SK-N-SH (cell line): ENCODE measurements around the gene MAP3K13. TPM values are rescaled to one million over a fixed set of nuclear protein-coding genes. Genes with fewer than 3 reads are reported as not detected.
A peak's percentile ranks its signal among the peaks of the same experiment; 100 is the strongest.

ENCODE experiments used
- CTCF ChIA-PET: fragments of 300-600, 350-600 bp; formaldehyde crosslinking; extraction: SDS; loops from one replicate; lab custom pipeline; 2021; lab: Yijun Ruan, JAX
- POLR2A ChIA-PET: fragments of 350-600 bp; sonication (Branson Sonifier 250); formaldehyde crosslinking; extraction: SDS; loops from one replicate; lab custom pipeline; 2020; ENCODE audit warnings: antibody characterized with exemption, inconsistent platforms; lab: Yijun Ruan, JAX
- DNase-seq: peaks from one replicate; pipeline ENCODE4 v3.0.0; 2012
- H2AFZ ChIP-seq: fragments of 200-600 bp; sonication (generic); 2 replicates; pipeline ENCODE4 v1.8.1; 2016; ENCODE audit warnings: antibody characterized with exemption, mild to moderate bottlenecking, low read depth
- H3F3A ChIP-seq: fragments of 200-600 bp; sonication (generic); replicated peaks from 2 replicates; pipeline ENCODE3; 2016; ENCODE audit warnings: antibody characterized with exemption, mild to moderate bottlenecking; ENCODE audit not compliant: insufficient read depth
- H3K27ac ChIP-seq, 2 experiments: fragments of 200-500 bp in 1 of 2; fragments of 200-600 bp in 1 of 2; sonication (Bioruptor generic) in 1 of 2; sonication (generic), shearing (Covaris generic) in 1 of 2; 2 replicates each; pipeline versions ENCODE4 v1.5.1 to v1.6.1; 2014 to 2016; ENCODE audit warnings: low read depth in 2 of 2, inconsistent platforms in 1 of 2, low read length in 1 of 2, mild to moderate bottlenecking in 1 of 2, mixed read lengths in 1 of 2
- H3K27me3 ChIP-seq: fragments of 200-600 bp; sonication (generic), shearing (Covaris generic); 2 replicates; pipeline ENCODE4 v1.6.1; 2016; ENCODE audit warnings: mixed run types; ENCODE audit not compliant: insufficient read depth
- H3K36me3 ChIP-seq, 2 experiments: fragments of 200-500 bp in 1 of 2; fragments of 200-600 bp in 1 of 2; sonication (Bioruptor generic) in 1 of 2; sonication (generic) in 1 of 2; replicated peaks in 1 of 2; 2 replicates each; pipeline versions ENCODE3 to v1.5.1; 2014 to 2016; ENCODE audit warnings: low read length in 1 of 2, mild to moderate bottlenecking in 1 of 2; ENCODE audit not compliant: insufficient read depth in 2 of 2, control insufficient read depth in 1 of 2
- H3K4me1 ChIP-seq, 2 experiments: fragments of 200-500 bp in 1 of 2; fragments of 200-600 bp in 1 of 2; sonication (Bioruptor generic) in 1 of 2; sonication (generic), shearing (Covaris generic) in 1 of 2; 2 replicates each; pipeline versions ENCODE4 v1.5.1 to v1.6.1; 2014 to 2016; ENCODE audit warnings: low read depth in 1 of 2, low read length in 1 of 2, mixed run types in 1 of 2; ENCODE audit not compliant: insufficient read depth in 2 of 2, control insufficient read depth in 1 of 2
- H3K4me2 ChIP-seq: fragments of 200-600 bp; sonication (generic), shearing (Covaris generic); 2 replicates; pipeline ENCODE4 v1.6.1; 2017; ENCODE audit warnings: mixed run types
- H3K4me3 ChIP-seq, 2 experiments: fragments of 200-500 bp in 1 of 2; fragments of 200-600 bp in 1 of 2; sonication (Bioruptor generic) in 1 of 2; sonication (generic), shearing (Covaris generic) in 1 of 2; 2 replicates each; pipeline versions ENCODE4 v1.5.1 to v1.8.1; 2014 to 2016; ENCODE audit warnings: low read depth in 2 of 2, inconsistent platforms in 1 of 2, low read length in 1 of 2, mild to moderate bottlenecking in 1 of 2, mixed read lengths in 1 of 2, moderate library complexity in 1 of 2
- H3K79me2 ChIP-seq: fragments of 200-600 bp; sonication (generic); 2 replicates; pipeline ENCODE4 v1.8.1; 2017; ENCODE audit warnings: mild to moderate bottlenecking; ENCODE audit not compliant: insufficient read depth
- H3K9ac ChIP-seq: fragments of 200-600 bp; sonication (generic); 2 replicates; pipeline ENCODE4 v1.6.1; 2017; ENCODE audit warnings: mixed run types
- H3K9me2 ChIP-seq: fragments of 200-600 bp; sonication (generic); 2 replicates; pipeline ENCODE4 v1.6.1; 2017; ENCODE audit warnings: mixed run types
- H3K9me3 ChIP-seq: fragments of 200-600 bp; sonication (generic); 2 replicates; pipeline ENCODE4 v1.6.1; 2017; ENCODE audit warnings: mixed run types, mild to moderate bottlenecking, moderate library complexity
- H4K20me1 ChIP-seq: fragments of 200-600 bp; sonication (generic); 2 replicates; pipeline ENCODE4 v1.6.1; 2017; ENCODE audit warnings: mild to moderate bottlenecking, mixed run types; ENCODE audit not compliant: insufficient read depth
- EP300 ChIP-seq, 2 experiments: IDR thresholded peaks; 2 replicates each; pipeline versions ENCODE4 v1.4.0 to v1.6.1; 2012; ENCODE audit warnings: borderline replicate concordance in 1 of 2, low read depth in 1 of 2, low read length in 1 of 2
- FOXM1 ChIP-seq: IDR thresholded peaks from 2 replicates; pipeline ENCODE4 v1.4.0; 2012; ENCODE audit warnings: low read depth, mild to moderate bottlenecking
- GABPA ChIP-seq: IDR thresholded peaks from 2 replicates; pipeline ENCODE4 v1.4.0; 2012; ENCODE audit warnings: low read depth, mild to moderate bottlenecking
- GATA2 ChIP-seq: sonication (generic); formaldehyde crosslinking; IDR thresholded peaks from 2 replicates; pipeline ENCODE4 v1.5.0; 2020; ENCODE audit warnings: mild to moderate bottlenecking, missing genetic modification reagents
- JUND ChIP-seq: IDR thresholded peaks from 2 replicates; pipeline ENCODE4 v1.4.0; 2012
- MEF2A ChIP-seq: IDR thresholded peaks from 2 replicates; pipeline ENCODE4 v1.4.0; 2012; ENCODE audit warnings: low read depth, borderline replicate concordance
- MXI1 ChIP-seq: IDR thresholded peaks from 2 replicates; pipeline ENCODE4 v1.6.1; 2012; ENCODE audit warnings: mild to moderate bottlenecking, low read depth, low read length, improper control_type of control experiment
- NFIC ChIP-seq: IDR thresholded peaks from 2 replicates; pipeline ENCODE4 v1.4.0; 2012; ENCODE audit warnings: borderline replicate concordance
- RAD21 ChIP-seq: IDR thresholded peaks from 2 replicates; pipeline ENCODE4 v1.6.1; 2012; ENCODE audit warnings: mild to moderate bottlenecking, low read length
- RXRA ChIP-seq: IDR thresholded peaks from 2 replicates; pipeline ENCODE4 v1.4.0; 2012; ENCODE audit warnings: low read depth, mild to moderate bottlenecking, borderline replicate concordance
- TCF12 ChIP-seq: IDR thresholded peaks from 2 replicates; pipeline ENCODE4 v1.4.0; 2012
- TEAD4 ChIP-seq: IDR thresholded peaks from 2 replicates; pipeline ENCODE4 v1.4.0; 2012; ENCODE audit warnings: mild to moderate bottlenecking, borderline replicate concordance; ENCODE audit not compliant: insufficient read depth
- WGBS: methylation state at CpG from one replicate; pipeline ENCODE4 v1.1.6; 2017; ENCODE audit warnings: low lambda C conversion rate; 5-methylcytosine and 5-hydroxymethylcytosine counted together
- polyA plus RNA-seq, 3 experiments: library from polyadenylated mRNA; depleted of rRNA; stranded (reverse); fragments of >200 nt; gene quantifications; 2 replicates each; pipeline ENCODE4 v1.2.3, GENCODE V29; 2012
- TF ChIP-seq, protein P1 (sequence below): IDR thresholded peaks from 2 replicates; pipeline ENCODE4 v1.4.0; 2012; ENCODE audit warnings: low read depth
- TF ChIP-seq, protein P2 (sequence below): fragments of 150-350 bp; IDR thresholded peaks from 2 replicates; pipeline ENCODE4 v1.6.1; 2016; ENCODE audit warnings: mild to moderate bottlenecking, low read depth, low read length
- TF ChIP-seq, protein P3 (sequence below): IDR thresholded peaks from 2 replicates; pipeline ENCODE4 v1.6.1; 2012; ENCODE audit warnings: mild to moderate bottlenecking, low read depth, low read length, moderate library complexity
- TF ChIP-seq, protein P4 (sequence below): IDR thresholded peaks from 2 replicates; pipeline ENCODE4 v1.4.0; 2012; ENCODE audit warnings: low read depth, borderline replicate concordance

The MAP3K13 gene
- polyA plus RNA-seq, 1 of the 3 experiments (the other 2 are of a cell fraction) = 9.1 TPM

DNA sequence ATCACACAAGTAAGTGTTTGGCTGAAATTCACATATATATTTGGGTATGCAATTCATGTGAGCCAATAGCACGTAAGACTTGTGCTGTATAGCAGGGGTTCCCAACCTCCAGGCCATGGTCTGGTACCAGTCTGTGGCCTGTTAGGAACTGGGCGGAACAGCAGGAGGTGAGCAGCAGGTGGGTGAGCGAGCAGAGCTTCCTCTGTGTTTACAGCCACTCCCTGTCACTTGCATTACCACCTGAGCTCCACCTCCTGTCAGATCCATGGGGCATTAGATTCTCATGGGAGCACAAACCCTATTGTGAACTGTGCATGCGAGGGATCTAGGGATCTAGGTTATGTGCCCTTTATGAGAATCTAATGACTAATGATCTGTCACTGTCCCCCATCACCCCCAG, 59.7 kb downstream of the MAP3K13 start:
- POLR2A ChIA-PET = no interaction called here

DNA sequence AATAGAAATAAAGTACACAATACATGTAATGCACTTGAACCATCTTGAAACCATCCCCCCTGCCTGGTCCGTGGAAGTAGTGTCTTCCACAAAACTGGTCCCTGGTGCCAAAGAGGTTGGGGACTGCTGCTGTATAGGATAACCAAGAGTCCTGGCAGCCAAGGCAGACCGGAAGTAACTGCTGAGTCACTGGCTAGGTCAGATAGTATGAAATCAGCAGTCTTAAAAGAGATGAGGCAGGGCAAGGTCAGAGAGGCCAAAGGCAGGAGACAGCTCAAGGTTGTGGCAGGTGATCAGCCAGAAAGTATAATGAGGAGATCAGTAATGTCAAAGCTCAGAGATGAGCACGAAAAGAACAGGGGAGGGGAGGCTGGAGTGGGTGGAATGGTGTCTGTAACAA, 60.2 kb downstream of the MAP3K13 start:
- Histone ChIP-seq H3K36me3 (no peaks in the 10 kb centered on the region), H4K20me1 (no peaks in the 10 kb centered on the region), H3K9me3 (no peaks in the 10 kb centered on the region), H3K4me1 (peaks cover 0 to 3% of the 10 kb centered on the region in 2 experiments; a peak in 1 of 4 replicates), H3F3A (no peaks in the 10 kb centered on the region), H3K27me3 (no peaks in the 10 kb centered on the region), H3K4me2 (no peak overlapping the region), H3K79me2 (no peaks in the 10 kb centered on the region), H2AFZ (no peak overlapping the region), H3K4me3 (no peak overlapping the region), H3K9me2 (no peaks in the 10 kb centered on the region), H3K27ac (no peak overlapping the region), H3K9ac (no peak overlapping the region)
- 47% methylated on average over 3 of the region's 3 CpGs for WGBS
- CTCF ChIA-PET = no interaction called here
- DNase-seq = no peak
- TF ChIP-seq RAD21 = no peak
- 0 out of 2 replicates have a peak, but pooled peaks have one; percentile 5 for TF ChIP-seq JUND
- POLR2A ChIA-PET = no interaction called here

More for the DNA sequence above, 59.7 kb downstream of the MAP3K13 start:
- CTCF ChIA-PET = no interaction called here
- Histone ChIP-seq H3K36me3 (no peaks in the 10 kb centered on the region), H2AFZ (no peak overlapping the region), H4K20me1 (no peaks in the 10 kb centered on the region), H3K79me2 (no peaks in the 10 kb centered on the region), H3K27me3 (no peaks in the 10 kb centered on the region), H3K4me3 (no peak overlapping the region), H3K27ac (no peak overlapping the region), H3K9ac (no peak overlapping the region), H3K4me1 (peaks cover 0 to 3% of the 10 kb centered on the region in 2 experiments; a peak in 1 of 4 replicates), H3F3A (no peaks in the 10 kb centered on the region), H3K9me2 (no peaks in the 10 kb centered on the region), H3K4me2 (no peak overlapping the region), H3K9me3 (no peaks in the 10 kb centered on the region)
- DNase-seq = no peak
- WGBS = 98% methylated on average over 4 of the region's 4 CpGs
- no peak for TF ChIP-seq NFIC
- no peak for TF ChIP-seq FOXM1
- TF ChIP-seq, protein P1, sequence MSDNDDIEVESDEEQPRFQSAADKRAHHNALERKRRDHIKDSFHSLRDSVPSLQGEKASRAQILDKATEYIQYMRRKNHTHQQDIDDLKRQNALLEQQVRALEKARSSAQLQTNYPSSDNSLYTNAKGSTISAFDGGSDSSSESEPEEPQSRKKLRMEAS = no peak
- TF ChIP-seq GATA2 (CRISPR knock-in tag) = no peak
- TF ChIP-seq, protein P2, sequence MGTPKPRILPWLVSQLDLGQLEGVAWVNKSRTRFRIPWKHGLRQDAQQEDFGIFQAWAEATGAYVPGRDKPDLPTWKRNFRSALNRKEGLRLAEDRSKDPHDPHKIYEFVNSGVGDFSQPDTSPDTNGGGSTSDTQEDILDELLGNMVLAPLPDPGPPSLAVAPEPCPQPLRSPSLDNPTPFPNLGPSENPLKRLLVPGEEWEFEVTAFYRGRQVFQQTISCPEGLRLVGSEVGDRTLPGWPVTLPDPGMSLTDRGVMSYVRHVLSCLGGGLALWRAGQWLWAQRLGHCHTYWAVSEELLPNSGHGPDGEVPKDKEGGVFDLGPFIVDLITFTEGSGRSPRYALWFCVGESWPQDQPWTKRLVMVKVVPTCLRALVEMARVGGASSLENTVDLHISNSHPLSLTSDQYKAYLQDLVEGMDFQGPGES = no peak
- TF ChIP-seq MEF2A = no peak
- no peak for TF ChIP-seq TCF12

DNA sequence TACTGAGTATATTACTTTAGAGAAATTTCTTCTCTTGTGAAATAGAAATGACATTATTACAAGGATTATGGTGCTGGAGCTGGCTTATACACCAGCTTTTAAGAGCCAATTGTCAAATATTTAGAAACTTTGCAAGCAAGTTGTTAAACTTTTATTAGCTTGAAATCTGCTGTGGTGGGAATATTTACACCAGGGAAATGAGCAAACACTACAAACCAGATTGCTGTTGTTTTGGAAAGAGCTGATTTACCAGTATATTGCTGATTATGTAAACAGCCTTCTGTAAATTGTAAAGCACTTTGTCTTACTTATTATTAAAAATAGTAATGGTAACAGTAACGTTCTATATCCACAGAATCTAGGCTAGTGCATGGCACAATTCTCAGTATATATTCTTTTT, 61.5 kb downstream of the MAP3K13 start:
- Histone ChIP-seq H3K4me1 (peaks cover 0 to 3% of the 10 kb centered on the region in 2 experiments; a peak in 1 of 4 replicates), H3K36me3 (no peaks in the 10 kb centered on the region), H3K9ac (no peak overlapping the region), H4K20me1 (no peaks in the 10 kb centered on the region), H3K9me3 (no peaks in the 10 kb centered on the region), H3F3A (no peaks in the 10 kb centered on the region), H3K4me2 (no peak overlapping the region), H3K4me3 (no peak overlapping the region), H2AFZ (no peak overlapping the region), H3K27me3 (no peaks in the 10 kb centered on the region), H3K79me2 (no peaks in the 10 kb centered on the region), H3K9me2 (no peaks in the 10 kb centered on the region), H3K27ac (no peak overlapping the region)
- 57% methylated on average over 1 of the region's 1 CpG for WGBS
- ChIA-PET POLR2A (no interaction called here), CTCF (interaction anchor here (1.0 to 2.0 kb wide), 3 partner anchors 70 to 236 kb away, joined by 4 to 9 read pairs (median 4); no protein-coding TSS in a partner anchor)
- no peak for DNase-seq
- TF ChIP-seq, protein P3, sequence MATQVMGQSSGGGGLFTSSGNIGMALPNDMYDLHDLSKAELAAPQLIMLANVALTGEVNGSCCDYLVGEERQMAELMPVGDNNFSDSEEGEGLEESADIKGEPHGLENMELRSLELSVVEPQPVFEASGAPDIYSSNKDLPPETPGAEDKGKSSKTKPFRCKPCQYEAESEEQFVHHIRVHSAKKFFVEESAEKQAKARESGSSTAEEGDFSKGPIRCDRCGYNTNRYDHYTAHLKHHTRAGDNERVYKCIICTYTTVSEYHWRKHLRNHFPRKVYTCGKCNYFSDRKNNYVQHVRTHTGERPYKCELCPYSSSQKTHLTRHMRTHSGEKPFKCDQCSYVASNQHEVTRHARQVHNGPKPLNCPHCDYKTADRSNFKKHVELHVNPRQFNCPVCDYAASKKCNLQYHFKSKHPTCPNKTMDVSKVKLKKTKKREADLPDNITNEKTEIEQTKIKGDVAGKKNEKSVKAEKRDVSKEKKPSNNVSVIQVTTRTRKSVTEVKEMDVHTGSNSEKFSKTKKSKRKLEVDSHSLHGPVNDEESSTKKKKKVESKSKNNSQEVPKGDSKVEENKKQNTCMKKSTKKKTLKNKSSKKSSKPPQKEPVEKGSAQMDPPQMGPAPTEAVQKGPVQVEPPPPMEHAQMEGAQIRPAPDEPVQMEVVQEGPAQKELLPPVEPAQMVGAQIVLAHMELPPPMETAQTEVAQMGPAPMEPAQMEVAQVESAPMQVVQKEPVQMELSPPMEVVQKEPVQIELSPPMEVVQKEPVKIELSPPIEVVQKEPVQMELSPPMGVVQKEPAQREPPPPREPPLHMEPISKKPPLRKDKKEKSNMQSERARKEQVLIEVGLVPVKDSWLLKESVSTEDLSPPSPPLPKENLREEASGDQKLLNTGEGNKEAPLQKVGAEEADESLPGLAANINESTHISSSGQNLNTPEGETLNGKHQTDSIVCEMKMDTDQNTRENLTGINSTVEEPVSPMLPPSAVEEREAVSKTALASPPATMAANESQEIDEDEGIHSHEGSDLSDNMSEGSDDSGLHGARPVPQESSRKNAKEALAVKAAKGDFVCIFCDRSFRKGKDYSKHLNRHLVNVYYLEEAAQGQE = no peak
- TF ChIP-seq TEAD4 (no peak), EP300 (IDR thresholded peaks at IDR 0.05; ENCODE audit: borderline replicate concordance in 1 of 2, low read depth in 1 of 2, low read length in 1 of 2) (no peak), RXRA (no peak), GABPA (no peak), NFIC (no peak), MXI1 (no peak), MEF2A (no peak)
- TF ChIP-seq, protein P4, sequence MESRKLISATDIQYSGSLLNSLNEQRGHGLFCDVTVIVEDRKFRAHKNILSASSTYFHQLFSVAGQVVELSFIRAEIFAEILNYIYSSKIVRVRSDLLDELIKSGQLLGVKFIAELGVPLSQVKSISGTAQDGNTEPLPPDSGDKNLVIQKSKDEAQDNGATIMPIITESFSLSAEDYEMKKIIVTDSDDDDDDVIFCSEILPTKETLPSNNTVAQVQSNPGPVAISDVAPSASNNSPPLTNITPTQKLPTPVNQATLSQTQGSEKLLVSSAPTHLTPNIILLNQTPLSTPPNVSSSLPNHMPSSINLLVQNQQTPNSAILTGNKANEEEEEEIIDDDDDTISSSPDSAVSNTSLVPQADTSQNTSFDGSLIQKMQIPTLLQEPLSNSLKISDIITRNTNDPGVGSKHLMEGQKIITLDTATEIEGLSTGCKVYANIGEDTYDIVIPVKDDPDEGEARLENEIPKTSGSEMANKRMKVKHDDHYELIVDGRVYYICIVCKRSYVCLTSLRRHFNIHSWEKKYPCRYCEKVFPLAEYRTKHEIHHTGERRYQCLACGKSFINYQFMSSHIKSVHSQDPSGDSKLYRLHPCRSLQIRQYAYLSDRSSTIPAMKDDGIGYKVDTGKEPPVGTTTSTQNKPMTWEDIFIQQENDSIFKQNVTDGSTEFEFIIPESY = no peak
